B cell (primary cell): ENCODE data around the gene MZB1. TPM values are rescaled to one million over a fixed set of nuclear protein-coding genes. Genes with fewer than 3 reads are reported as not detected.

Source experiments
- ATAC-seq: fragments of 200-7000 bp; cut with Tn5 transposase; one replicate; pipeline ENCODE4 v1.10.0; 2021; ENCODE audit warnings: low read depth, mild to moderate bottlenecking, moderate number of reproducible peaks, moderate library complexity
- CTCF ChIA-PET: fragments of 350-600 bp; sonication (Branson Sonifier 250); formaldehyde crosslinking; loops from one replicate; lab custom pipeline; 2021; ENCODE audit warnings: antibody characterized with exemption, inconsistent platforms; lab: Charles Lee
- POLR2A ChIA-PET: fragments of 350-600 bp; sonication (Branson Sonifier 250); formaldehyde crosslinking; loops from one replicate; lab custom pipeline; 2021; ENCODE audit warnings: antibody characterized with exemption; lab: Charles Lee
- DNase-seq: peaks from one replicate; pipeline ENCODE4 v3.0.0; 2013
- H2AFZ ChIP-seq: 2 replicates; pipeline ENCODE4 v1.6.1; 2012; ENCODE audit warnings: mild to moderate bottlenecking, low read depth, low read length; ENCODE audit not compliant: insufficient read depth, poor library complexity, severe bottlenecking
- H3K27ac ChIP-seq, 2 donors: 1 replicate in 1 of 2; 2 replicates in 1 of 2; pipeline ENCODE4 v1.5.1; 2012 to 2013; ENCODE audit warnings: low read length in 2 of 2, mild to moderate bottlenecking in 2 of 2, moderate library complexity in 1 of 2
- H3K27me3 ChIP-seq, 4 experiments: fragments of 200-600 bp in 1 of 4; sonication (generic) in 1 of 4; replicated peaks in 1 of 4; 1 replicate in 2 of 4; 2 replicates in 2 of 4; pipeline versions ENCODE4 v1.6.1 to v1.7.0; 2013 to 2016; ENCODE audit warnings: low read length in 3 of 4, mild to moderate bottlenecking in 2 of 4, mixed read lengths in 1 of 4, moderate library complexity in 1 of 4; ENCODE audit not compliant: insufficient read depth in 4 of 4, control insufficient read depth in 3 of 4; ENCODE audit errors: control extremely low read depth in 1 of 4
- H3K36me3 ChIP-seq, 2 experiments: replicated peaks in 1 of 2; 1 replicate in 1 of 2; 2 replicates in 1 of 2; pipeline versions ENCODE4 v1.6.1 to v1.7.1; 2013; ENCODE audit warnings: low read length in 1 of 2; ENCODE audit not compliant: insufficient read depth in 2 of 2, control insufficient read depth in 1 of 2; ENCODE audit errors: control extremely low read depth in 1 of 2, extremely low read depth in 1 of 2
- H3K4me1 ChIP-seq, 2 donors: fragments of 200-600 bp in 1 of 2; sonication (generic) in 1 of 2; 1 replicate in 1 of 2; 2 replicates in 1 of 2; pipeline versions ENCODE4 v1.5.1 to v1.6.1; 2013 to 2017; ENCODE audit warnings: low read length in 2 of 2; ENCODE audit not compliant: control insufficient read depth in 2 of 2, insufficient read depth in 2 of 2
- H3K4me2 ChIP-seq: replicated peaks from 2 replicates; pipeline ENCODE3; 2012; ENCODE audit warnings: mild to moderate bottlenecking, low read depth, low read length; ENCODE audit not compliant: poor library complexity, severe bottlenecking
- H3K4me3 ChIP-seq, 5 experiments: fragments of 200-600 bp in 1 of 5; sonication (generic) in 1 of 5; 1 replicate in 3 of 5; 2 replicates in 2 of 5; pipeline versions ENCODE4 v1.5.1 to v1.7.0; 2011 to 2016; ENCODE audit warnings: low read length in 4 of 5, mild to moderate bottlenecking in 4 of 5, low read depth in 2 of 5, control low read depth in 1 of 5, moderate library complexity in 1 of 5; ENCODE audit not compliant: insufficient read depth in 1 of 5; ENCODE audit errors: control extremely low read depth in 1 of 5, extremely low read depth in 1 of 5
- H3K79me2 ChIP-seq: fragments of 200-600 bp; sonication (generic); one replicate; pipeline ENCODE4 v1.6.0; 2016; ENCODE audit warnings: low read length; ENCODE audit not compliant: control insufficient read depth, insufficient read depth
- H3K9ac ChIP-seq: fragments of 200-600 bp; sonication (generic); 2 replicates; pipeline ENCODE4 v1.6.1; 2017; ENCODE audit warnings: mild to moderate bottlenecking, low read length, moderate library complexity
- H3K9me3 ChIP-seq, 3 donors: one replicate each; pipeline versions ENCODE4 v1.6.1 to v1.7.1; 2013; ENCODE audit warnings: low read length in 2 of 3; ENCODE audit not compliant: control insufficient read depth in 2 of 3, insufficient read depth in 1 of 3; ENCODE audit errors: control extremely low read depth in 1 of 3
- H4K20me1 ChIP-seq: 2 replicates; pipeline ENCODE4 v1.6.0; 2012; ENCODE audit warnings: mild to moderate bottlenecking, low read length; ENCODE audit not compliant: insufficient read depth, control insufficient read depth, poor library complexity, severe bottlenecking
- H3K27ac Mint-ChIP-seq: one replicate; pipeline ENCODE4 v1.8.0; 2021; ENCODE audit warnings: mixed read lengths
- H3K27me3 Mint-ChIP-seq: one replicate; pipeline ENCODE4 v1.8.0; 2021; ENCODE audit warnings: mixed read lengths
- H3K4me1 Mint-ChIP-seq: one replicate; pipeline ENCODE4 v1.8.0; 2021; ENCODE audit warnings: mixed read lengths
- H3K4me3 Mint-ChIP-seq: one replicate; pipeline ENCODE4 v1.8.0; 2021; ENCODE audit warnings: mixed read lengths
- H3K9me3 Mint-ChIP-seq: one replicate; pipeline ENCODE4 v1.8.0; 2022; ENCODE audit warnings: mixed read lengths; ENCODE audit not compliant: insufficient read depth
- CTCF ChIP-seq: fragments of 200-600 bp; IDR thresholded peaks from one replicate; pipeline ENCODE4 v1.8.0; 2022; ENCODE audit warnings: antibody characterized with exemption, mild to moderate bottlenecking
- EZH2 ChIP-seq: IDR thresholded peaks from 2 replicates; pipeline ENCODE4 v1.6.1; 2012; ENCODE audit warnings: borderline replicate concordance, low read depth, mild to moderate bottlenecking, moderate library complexity, low read length; ENCODE audit not compliant: insufficient read depth, poor library complexity, severe bottlenecking
- WGBS: methylation state at CpG from one replicate; pipeline ENCODE4 v1.1.5; 2013; ENCODE audit warnings: missing lambda C conversion rate; ENCODE audit not compliant: insufficient coverage; 5-methylcytosine and 5-hydroxymethylcytosine counted together
- intact Hi-C: fragments of 100-400 bp; cut with micrococcal nuclease; formaldehyde crosslinking; loops from one replicate; pipeline ENCODE4 v1.10.0; 2022
- polyA plus RNA-seq: library from polyadenylated mRNA; depleted of rRNA; stranded (reverse); fragments of >200 nt; gene quantifications from 2 replicates; pipeline ENCODE4 v1.2.3, GENCODE V29; 2012
- total RNA-seq, 2 donors: library from RNA; stranded (reverse); fragments of 120-200 nt in 1 of 2; gene quantifications; 1 replicate in 1 of 2; 2 replicates in 1 of 2; pipeline versions ENCODE4 v1.2.3 to v1.2.4, GENCODE V29; 2013 to 2022

Gene MZB1
- total and polyA plus RNA-seq, 2 donors (not counting 1 experiment from before 2014, with no cell fraction given): 72.2 to 306 TPM

- POLR2A ChIA-PET: interaction anchor here (0.7 kb wide), 1 partner anchor 19 kb away, joined by 3 read pairs; no protein-coding TSS in a partner anchor
- H3K36me3 ChIP-seq: peaks cover 15 to 63% of the 10 kb centered on the region in 2 experiments
Measured at GRCh38 chr5:139368613-139369012, 21.1 kb downstream of the MZB1 start.

GRCh38 chr5:139364466-139364865 is 25.2 kb downstream of the MZB1 start:
- Histone ChIP-seq H3K9ac (no peak overlapping the region), H3K9me3 (no peaks in the 10 kb centered on the region), H3K27ac (no peak overlapping the region), H3K79me2 (peaks cover 39% of the 10 kb centered on the region), H3K4me2 (no peak overlapping the region), H3K4me1 (no peaks in the 10 kb centered on the region), H3K27me3 (no peaks in the 10 kb centered on the region), H2AFZ (no peak overlapping the region), H4K20me1 (peaks cover 43% of the 10 kb centered on the region), H3K4me3 (no peak overlapping the region), H3K36me3 (peaks cover 13 to 42% of the 10 kb centered on the region in 2 experiments)
- no peak for TF ChIP-seq EZH2
- no peak for TF ChIP-seq CTCF
- ChIA-PET CTCF (interaction anchor here (1.2 kb wide), 1 partner anchor 23 kb away, joined by 3 read pairs; the partner anchor contains the start of gene PAIP2), POLR2A (no interaction called here)
- DNase-seq (no peak), ATAC-seq (no peak)
- no CpG with 5 or more reads among the region's 2 CpGs for WGBS
- H3K4me3 Mint-ChIP-seq: no peak overlapping the region
- H3K27me3 Mint-ChIP-seq: no peaks in the 10 kb centered on the region
- peaks cover 8% of the 10 kb centered on the region for H3K4me1 Mint-ChIP-seq
- H3K9me3 Mint-ChIP-seq: no peaks in the 10 kb centered on the region
- intact Hi-C loops: no loop called here
- no peak overlapping the region for H3K27ac Mint-ChIP-seq

More at GRCh38 chr5:139368613-139369012, 21.1 kb downstream of the MZB1 start:
- intact Hi-C loops: no loop called here
- no peak overlapping the region for H3K27ac Mint-ChIP-seq
- no peak overlapping the region for H3K27ac ChIP-seq
- TF ChIP-seq EZH2 (no peak), CTCF (no peak)
- H3K4me1 ChIP-seq: no peaks in the 10 kb centered on the region
- H3K27me3 Mint-ChIP-seq: no peaks in the 10 kb centered on the region
- H3K9me3 Mint-ChIP-seq: no peaks in the 10 kb centered on the region
- H2AFZ ChIP-seq: no peak overlapping the region
- no peaks in the 10 kb centered on the region for H3K9me3 ChIP-seq
- no peak overlapping the region for H3K4me2 ChIP-seq
- H3K4me1 Mint-ChIP-seq: no peaks in the 10 kb centered on the region
- peaks cover 3% of the 10 kb centered on the region for H4K20me1 ChIP-seq
- WGBS: 83% methylated on average over 2 of the region's 2 CpGs
- ATAC-seq (no peak), DNase-seq (no peak)
- no peaks in the 10 kb centered on the region for H3K27me3 ChIP-seq
- CTCF ChIA-PET: interaction anchor here (0.8 to 2.4 kb wide), 7 partner anchors 9 to 544 kb away, joined by 3 to 10 read pairs (median 3); partner anchors contain the start of genes MZB1 and PAIP2
- H3K4me3 Mint-ChIP-seq: no peak overlapping the region
- H3K9ac ChIP-seq: no peak overlapping the region
- no peak overlapping the region for H3K4me3 ChIP-seq
- peaks cover under 1% of the 10 kb centered on the region for H3K79me2 ChIP-seq
